ENCODE measurements around the gene CYB5RL.

GRCh38 chr1:54243022-54243421 lies 43.2 kb upstream of the CYB5RL start:
- TF ChIP-seq ZNF274 (IDR thresholded peaks at IDR 0.05; ENCODE audit: low read depth, low read length) = no peak
- no peak for TF ChIP-seq SUZ12 (IDR thresholded peaks at IDR 0.05; ENCODE audit: extremely low read depth, insufficient read depth, insufficient read length)
- TF ChIP-seq YY1 (IDR thresholded peaks at IDR 0.05; ENCODE audit: insufficient read depth, insufficient read length) = no peak

Data from NT2/D1 (cell line).